Measurements from ENCODE around the gene VIPR2.

VIPR2 gene

GRCh38 chr7:159034394-159034793, 110.3 kb downstream of the VIPR2 start:
- no peak for DNase-seq

GRCh38 chr7:159033956-159034355, 110.7 kb downstream of the VIPR2 start:
- DNase-seq, result no peak

DNA sequence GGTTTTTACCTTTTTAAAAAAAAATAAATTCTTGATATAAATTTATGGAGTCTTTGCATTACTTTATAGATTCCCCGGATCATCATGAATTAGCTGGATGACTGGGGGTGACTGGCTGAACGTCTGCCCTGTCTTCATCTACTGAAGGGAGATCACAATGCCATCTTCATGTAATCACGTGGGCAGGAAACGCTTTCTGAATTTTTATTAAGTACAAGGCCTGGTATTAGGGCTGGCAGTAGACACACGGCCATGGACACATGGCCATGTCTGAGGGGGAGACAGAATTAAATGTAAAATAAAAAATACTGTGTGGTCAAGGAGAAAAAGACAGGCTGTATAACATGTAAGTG, 111.2 kb downstream of the VIPR2 start:
- no peak for DNase-seq

- DNase-seq, result no peak
Measured at GRCh38 chr7:159032753-159033472, 111.8 kb downstream of the VIPR2 start.

- no peak for DNase-seq
Measured at GRCh38 chr7:159032322-159032721, 112.3 kb downstream of the VIPR2 start.

DNA sequence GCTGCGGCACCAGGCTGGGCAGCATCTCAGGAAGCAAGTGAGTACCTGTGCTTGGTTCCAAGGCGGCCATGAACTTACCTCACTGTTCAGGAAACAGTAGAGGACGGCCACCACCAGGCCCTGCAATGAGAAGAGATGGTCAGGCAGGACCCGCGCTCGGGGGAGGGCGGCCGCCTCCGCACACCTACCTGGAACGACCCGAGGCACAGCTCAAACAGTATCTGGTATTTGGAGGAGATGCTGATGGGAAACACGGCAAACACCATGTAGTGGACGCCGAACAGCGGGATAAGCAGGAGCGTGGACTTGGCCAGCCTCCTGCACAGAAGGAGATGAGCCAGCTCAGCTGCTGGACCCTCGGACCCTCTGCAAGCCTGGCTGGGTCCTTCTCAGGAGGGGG, 112.9 kb downstream of the VIPR2 start:
- no peak for DNase-seq

GRCh38 chr7:159031135-159031701, 113.4 kb downstream of the VIPR2 start:
- DNase-seq, result no peak

DNA sequence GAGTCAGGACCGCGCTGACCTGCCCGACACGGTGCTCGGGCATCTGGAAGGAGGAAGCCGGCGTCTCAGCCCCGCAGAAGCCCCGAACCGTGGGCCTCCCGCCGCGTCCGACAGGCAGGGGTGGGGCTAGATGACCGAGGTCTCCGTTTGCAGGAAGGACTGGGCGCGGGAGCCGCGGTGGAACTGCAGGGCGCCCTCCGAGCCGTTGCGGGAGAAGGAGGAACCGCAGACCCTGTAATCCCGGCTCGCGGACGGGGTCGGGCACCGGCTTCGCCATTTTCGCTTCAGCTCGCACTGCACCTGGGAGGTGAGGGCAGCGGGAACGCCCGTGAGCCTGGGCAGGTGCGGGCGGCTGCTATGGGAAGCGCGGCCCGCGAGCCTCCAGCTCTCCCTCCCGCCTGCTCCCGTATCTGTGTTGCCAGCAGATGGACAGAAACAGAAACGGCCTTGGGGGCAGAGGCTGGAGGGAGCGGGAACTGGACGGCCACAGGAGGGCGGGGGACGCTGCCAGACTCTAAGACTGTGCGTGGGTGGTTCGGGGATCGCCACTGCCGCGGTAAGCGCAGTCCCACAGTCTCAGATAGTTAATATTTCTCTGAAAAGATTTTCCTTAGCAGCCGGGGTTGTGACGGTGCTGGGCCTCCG, 114.1 kb downstream of the VIPR2 start:
- DNase-seq, result no peak

GRCh38 chr7:159028508-159029401, 115.9 kb downstream of the VIPR2 start:
- no peak for DNase-seq

DNA sequence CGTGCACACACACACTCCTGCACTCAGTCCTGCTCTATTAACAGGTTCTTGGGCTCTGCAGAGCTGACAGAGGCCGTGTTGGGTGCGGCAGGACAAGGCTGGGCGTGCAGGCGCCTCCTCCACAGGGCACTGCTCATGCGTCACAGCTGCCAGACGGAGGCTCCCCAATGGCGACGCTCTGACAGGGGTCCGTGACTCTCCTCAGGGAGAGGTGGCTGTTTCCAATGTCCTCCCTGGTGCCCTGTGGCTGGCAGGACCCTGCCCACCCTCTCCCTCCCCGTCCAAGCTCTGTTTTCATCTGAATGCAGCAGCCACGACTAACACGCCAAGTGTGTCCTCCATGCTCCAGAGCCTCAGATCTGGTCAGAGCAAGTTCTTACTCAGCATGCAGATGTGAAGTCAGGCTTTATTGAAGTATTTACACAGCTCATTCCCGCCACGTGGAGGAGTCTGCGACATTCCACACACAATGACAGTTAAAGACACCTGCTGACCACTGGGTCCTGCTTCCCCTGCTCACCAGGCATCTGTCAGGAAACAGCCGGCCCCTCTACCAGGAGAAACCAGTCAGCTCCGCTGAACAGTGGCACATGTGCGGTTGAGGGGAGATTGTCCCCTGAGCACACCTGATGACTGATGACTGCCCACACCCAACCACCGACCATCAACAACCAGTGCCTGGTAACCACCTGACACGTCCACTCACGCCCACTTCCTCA, 116.7 kb downstream of the VIPR2 start:
- no peak for DNase-seq

GRCh38 chr7:159027056-159027788, 117.4 kb downstream of the VIPR2 start:
- DNase-seq, result no peak

DNA sequence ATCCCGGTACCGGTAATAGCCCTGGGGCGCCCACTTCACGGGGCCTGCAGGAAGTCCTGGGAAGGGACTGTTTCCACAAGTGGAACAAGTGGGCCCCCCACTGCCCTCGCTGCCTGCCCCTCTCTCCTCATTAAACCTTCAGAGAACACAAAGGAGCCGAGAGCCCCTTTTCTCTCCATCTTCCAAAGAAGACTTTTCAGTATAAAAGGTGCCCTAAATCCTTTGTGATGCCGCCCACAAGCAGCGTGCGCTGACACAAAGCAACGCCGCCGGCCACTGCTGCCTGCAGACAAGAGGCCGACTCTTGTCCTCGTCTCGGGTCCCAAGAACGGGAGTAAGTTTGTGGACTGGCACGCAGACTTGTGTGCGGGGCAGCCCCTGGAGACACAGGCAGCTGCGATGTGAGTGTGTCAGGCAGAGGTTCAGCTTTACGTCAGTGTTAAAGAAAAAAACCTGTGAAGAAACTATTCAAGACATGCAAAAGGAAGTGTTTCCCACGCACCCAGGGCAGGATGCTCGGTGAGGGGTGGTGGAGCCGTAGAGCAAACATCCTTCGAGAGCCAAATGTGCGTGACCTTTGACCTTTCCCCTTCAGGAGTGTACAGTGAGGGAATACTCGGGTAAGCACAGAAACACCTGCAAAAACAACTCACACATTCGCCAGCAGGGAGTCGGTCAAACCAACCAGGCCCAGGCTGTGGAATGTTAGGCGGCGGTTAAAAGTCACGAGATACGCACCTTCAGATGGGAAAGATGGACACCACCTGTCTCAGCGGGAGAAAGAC, 118.2 kb downstream of the VIPR2 start:
- no peak for DNase-seq

GRCh38 chr7:159025161-159025779, 119.4 kb downstream of the VIPR2 start:
- DNase-seq, result no peak

- DNase-seq, result no peak
Measured at GRCh38 chr7:159024280-159024951, 120.3 kb downstream of the VIPR2 start.

DNA sequence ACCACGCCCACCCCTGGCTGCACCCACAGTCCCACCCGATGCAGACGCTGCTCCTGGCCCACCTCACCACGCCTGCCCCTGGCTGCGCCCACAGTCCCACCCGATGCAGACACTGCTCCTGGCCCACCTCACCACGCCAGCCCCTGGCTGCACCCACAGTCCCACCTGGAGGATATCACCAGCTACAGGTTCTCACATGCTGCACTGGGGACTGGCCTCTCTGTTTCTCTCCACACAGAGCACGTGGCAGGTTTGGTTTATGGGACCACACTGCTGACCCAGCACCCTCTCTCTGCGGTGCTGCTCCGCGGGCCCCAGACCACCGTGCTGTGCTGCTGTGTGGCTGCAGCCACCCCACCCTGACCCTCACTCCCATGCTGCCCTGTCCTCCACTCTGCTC, 120.9 kb downstream of the VIPR2 start:
- DNase-seq, result no peak

GRCh38 chr7:159023206-159023605, 121.5 kb downstream of the VIPR2 start:
- no peak for DNase-seq

DNA sequence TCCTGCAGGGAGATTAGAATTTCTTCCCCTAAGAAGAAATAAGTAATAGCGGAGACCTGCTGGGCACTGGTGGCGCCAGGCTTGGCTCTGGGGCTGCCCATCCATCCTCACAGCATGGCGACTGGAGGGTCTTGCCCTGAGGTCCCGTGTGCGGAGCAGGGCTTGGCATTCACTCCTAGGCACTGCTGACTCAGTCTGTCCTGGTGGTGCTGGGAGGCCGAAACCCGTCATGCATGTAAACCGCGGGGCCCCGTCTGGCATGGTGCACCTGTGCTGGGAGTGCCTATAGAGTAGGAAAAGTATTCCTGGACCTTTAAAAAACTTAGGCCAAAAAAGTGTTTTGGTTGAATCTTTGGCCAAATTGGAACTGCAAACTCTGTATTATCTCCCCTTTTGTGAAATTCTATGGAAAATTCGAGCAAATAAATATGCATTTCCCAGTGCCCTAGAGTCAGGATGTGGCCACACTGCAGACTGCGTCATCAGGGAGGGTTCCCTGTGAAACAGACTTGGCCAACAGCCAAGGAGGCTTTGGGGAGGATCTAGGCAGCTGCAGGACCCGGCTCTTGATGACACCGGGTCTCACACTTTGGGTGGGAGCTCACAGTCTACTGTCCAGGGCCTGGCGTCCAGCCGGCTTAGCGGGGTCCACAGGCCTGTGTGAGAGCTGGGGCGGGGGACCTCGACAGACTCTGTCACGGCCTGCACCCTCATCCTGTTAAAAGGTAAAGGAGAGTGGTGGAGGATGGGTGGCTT, 122.3 kb downstream of the VIPR2 start:
- DNase-seq, result no peak

DNA sequence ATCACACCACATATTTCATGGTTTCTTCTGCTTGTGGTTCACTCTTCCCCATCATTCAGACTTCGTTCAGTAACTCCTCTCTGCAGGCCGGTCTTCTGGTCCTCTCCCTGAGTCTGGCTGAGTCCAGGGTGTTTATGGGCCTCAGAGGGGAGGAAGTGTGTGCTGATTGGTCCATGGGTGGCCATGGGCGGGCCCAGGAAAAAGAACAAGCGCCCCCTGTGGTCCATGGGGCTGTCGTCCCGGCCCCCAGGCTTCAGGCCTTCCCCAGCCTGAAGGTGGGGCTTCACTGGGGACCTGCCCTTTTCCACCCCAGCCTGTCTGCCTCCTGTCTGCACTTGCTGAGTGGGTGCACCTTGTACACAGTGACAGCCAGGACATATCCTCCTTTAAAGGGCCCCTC, 123.7 kb downstream of the VIPR2 start:
- no peak for DNase-seq

DNA sequence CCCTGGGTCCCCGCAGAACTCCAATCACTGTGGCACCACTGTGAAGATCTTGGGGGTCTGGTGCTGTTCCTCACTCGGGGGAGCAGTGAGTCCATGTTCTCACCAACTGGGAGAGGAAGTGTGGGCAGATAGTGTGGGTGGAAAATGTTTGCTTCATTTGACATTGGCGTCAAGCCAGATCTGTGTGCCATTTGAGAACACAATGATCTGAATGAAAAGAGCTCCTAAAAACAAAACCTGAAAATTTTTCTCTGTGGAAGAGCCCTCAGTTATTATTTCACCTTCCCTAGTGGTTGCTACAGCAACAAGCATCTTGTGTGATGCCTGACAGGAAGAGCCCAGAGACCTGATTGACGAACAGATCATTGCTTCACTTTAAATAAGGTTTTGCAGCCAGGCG, 125.6 kb downstream of the VIPR2 start:
- DNase-seq, result no peak

Data from stimulated activated CD4-positive, alpha-beta T cell treated with anti-CD3 and anti-CD28 coated beads, Interleukin-4, amount 100 ng/mL, for 1 hour (primary cell).